Heart left ventricle (tissue), 13 donors: ENCODE results near the gene CDC20B.

ENCODE experiments used
- CTCF ChIP-seq, 12 donors: fragments of 200-600 bp; sonication (generic) in 4 of 12; IDR thresholded peaks; one replicate each; pipeline versions ENCODE4 v1.5.0 to v1.8.0; 2018 to 2022; ENCODE audit warnings: antibody characterized with exemption in 12 of 12, mild to moderate bottlenecking in 5 of 12
- POLR2A ChIP-seq, 2 donors: fragments of 450-650 bp; IDR thresholded peaks; one replicate each; pipeline ENCODE4 v1.6.1; 2017; ENCODE audit warnings: antibody characterized with exemption in 2 of 2, mild to moderate bottlenecking in 2 of 2, moderate library complexity in 2 of 2
- donor health status: ischemic (EF 13 %, LVEDD 7.1; RV severe dilation, severe dysfunction).
- donor health status: DM: no; HTN: yes; CAD: no.
- donor health status: DM: no; HTN: no; CAD: no.
- donor health status: ischemic (EF 25% LVEDD 6.9; RV normal size, moderate dysfunction).
- donor health status: ischemic (EF 25% LVEDD 5.7; RV mildly dilated, moderate dysfunction).
- donor health status: ischemic (EF 35%, LVEDD 5.7; RV mildly dilated, moderate dysfunction).
- donor health status: nonischemic (EF 11% LVEDD 7.7; RV severe dilation, severe dysfunction).
- donor health status: DM: yes; HTN: yes; CAD: no.
- donor health status: PGD.
- donor health status: ischemic (EF 29% LVEDD 5.4; RV normal size, mild dysfunction).
- donor health status: nonischemic (EF 23%, LVEDD 6.1; RV moderate dilation, normal function).

DNA sequence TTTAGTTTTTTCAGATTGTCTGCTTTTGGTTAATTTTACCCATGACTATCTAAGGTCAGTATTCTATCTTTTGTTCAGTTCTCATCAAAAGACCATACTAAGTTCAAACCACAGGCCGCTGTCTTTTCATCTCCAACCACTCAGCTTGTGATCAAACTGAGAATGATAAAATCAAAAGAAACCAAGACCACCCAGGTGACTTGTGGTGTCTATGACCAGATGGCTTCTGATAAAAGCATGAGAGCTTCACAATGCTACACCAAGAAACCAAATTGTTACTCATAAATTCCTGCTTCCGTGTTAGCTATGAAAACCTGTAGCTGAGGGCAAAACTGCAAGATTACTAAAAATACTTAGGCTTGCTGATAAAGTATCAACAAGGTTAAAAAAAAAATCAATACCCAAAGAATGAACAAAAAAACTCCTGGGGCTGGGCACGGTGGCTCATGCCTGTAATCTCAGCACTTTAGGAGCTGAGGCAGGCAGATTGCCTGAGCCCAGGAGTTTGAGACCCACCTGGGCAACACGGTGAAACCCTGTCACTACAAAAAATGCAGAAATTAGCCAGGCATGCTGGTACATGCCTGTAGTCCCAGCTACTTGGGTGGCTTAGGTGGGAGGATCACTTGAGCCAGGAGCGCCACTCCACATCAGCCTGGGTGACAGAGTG lies 38.8 kb downstream of the CDC20B start:
- TF ChIP-seq CTCF (IDR thresholded peaks at IDR 0.05) (no peak), POLR2A (IDR thresholded peaks at IDR 0.05) (no peak)
